GM21737 (cell line): ENCODE measurements around the gene KAZN.

ENCODE experiments used
- ATAC-seq: cut with Tn5 transposase; IDR thresholded peaks from one replicate; pipeline ENCODE4 v1.9.1; 2021; ENCODE audit warnings: mild to moderate bottlenecking, moderate library complexity; ENCODE audit not compliant: unreplicated experiment

The KAZN gene

DNA sequence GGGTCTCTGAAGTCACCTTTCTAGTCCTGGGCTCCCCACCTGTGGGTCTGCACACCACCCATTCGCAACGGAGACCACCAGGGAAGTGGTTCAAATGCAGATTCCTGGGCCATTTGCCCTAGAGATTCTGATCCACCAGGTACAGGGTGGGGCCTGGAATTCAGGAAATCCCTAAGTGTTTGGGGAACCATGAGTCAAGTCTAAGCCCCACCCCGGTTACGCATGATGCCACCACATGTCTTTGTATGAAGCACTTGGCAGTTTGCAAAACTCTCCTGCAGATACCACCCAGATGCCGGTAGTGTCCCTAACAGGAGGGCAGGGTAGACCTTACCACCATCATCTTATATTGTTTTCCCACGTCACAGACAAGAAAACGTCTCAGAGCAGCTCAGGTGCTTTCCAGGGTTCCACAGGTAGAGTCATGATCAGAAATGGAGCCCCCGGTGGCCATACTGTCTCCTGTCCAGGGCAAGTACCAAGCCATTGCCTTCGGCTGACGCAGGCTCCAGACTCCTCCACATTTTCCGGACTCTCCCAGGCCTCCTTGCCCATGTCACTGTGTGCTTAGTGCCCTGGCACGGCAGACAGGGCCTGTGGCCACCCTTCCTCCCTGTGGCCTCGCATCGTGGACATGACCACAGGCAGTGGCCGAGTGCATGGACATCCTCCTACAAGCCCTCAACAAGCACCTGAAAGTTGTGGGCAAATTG, 465.9 kb downstream of the KAZN start:
- ATAC-seq, result no peak

GRCh38 chr1:15065291-15065690, 466.8 kb downstream of the KAZN start:
- no peak for ATAC-seq

GRCh38 chr1:15065736-15066135, 467.3 kb downstream of the KAZN start:
- no peak for ATAC-seq

- ATAC-seq, result no peak
Measured at GRCh38 chr1:15066191-15066590, 467.7 kb downstream of the KAZN start.

DNA sequence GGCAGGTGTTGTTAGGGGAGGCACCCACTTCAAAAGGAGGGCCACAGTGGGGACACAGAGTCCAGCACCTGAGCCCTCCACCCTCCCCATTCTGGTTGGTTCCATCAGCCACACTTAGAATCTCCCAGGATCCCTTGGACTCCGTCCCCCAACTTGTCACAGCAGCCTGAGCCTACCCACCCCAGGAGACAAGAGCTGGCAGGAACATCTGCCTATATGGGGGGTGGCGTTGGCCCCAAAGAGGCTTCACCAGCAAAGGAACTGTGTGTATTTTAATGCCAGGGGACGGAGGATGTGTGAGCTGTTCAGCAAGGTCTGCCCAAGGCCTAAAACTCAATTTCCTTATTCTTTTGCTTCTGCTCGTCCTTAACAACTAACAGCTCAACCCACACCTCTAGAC, 468.7 kb downstream of the KAZN start:
- no peak for ATAC-seq

GRCh38 chr1:15068152-15068551, 469.7 kb downstream of the KAZN start:
- ATAC-seq, result no peak

DNA sequence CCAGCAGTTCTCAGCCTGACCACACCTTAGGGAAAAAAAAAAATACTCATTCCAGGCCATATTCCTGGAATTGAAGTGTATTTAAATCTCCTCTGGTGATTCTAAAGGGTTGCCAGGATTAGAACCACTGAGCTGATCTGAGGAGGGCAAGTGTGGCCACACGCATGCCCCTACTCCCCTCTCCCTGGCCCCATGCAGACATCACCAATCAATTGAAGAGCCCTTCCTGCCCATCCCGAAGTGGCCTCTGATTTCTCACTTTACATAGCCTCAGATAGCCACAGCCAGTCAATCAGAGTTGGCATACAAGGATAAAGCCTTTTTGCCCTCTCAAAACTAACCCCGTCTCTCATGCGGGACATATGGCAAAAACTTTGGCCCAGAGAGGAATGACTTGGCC, 470.5 kb downstream of the KAZN start:
- ATAC-seq, result no peak

GRCh38 chr1:15070145-15070748, 471.8 kb downstream of the KAZN start:
- ATAC-seq, result no peak

- no peak for ATAC-seq
Measured at GRCh38 chr1:15071936-15072335, 473.5 kb downstream of the KAZN start.

GRCh38 chr1:15073799-15074308, 475.4 kb downstream of the KAZN start:
- ATAC-seq, result no peak

- ATAC-seq, result no peak
Measured at GRCh38 chr1:15075175-15075574, 476.7 kb downstream of the KAZN start.

DNA sequence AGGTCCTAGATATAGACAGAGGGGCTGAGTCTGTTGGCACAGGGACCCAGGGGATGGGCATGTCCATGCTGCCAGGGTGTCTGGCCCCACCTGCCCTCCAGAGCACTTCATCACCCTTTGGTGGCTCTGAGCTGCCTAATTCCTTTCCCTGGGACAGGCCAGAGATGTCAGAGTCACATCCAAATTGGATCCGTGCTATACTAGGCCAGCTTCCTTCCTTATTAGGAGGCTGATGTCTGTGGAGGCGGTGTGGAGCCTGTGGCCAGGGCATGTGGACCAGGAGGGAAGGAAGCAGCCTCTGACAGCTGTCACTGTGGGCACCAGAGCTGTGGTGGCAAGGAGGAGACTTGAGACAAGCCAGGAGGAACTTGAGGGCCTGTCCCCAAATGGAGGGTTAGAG, 477.3 kb downstream of the KAZN start:
- no peak for ATAC-seq

DNA sequence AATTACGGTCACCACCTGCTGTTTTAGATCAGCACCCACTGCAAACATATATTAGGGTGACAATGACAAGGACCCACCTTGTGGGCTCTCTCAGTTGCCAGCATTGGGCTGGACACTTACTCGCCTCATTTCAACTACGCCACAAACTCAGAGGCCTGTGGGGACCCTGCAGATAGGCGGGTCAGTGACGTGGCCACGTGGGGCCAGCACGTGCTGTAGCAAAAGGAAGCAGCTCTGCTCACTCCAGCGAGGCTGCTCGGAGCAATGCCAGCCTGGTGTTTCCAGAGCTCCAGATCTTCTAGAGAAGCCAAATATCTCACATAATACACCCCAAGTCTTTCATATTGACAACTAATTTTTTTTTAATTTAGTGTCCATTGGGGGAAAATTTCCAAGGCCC, 478.3 kb downstream of the KAZN start:
- no peak for ATAC-seq

GRCh38 chr1:15077384-15077783, 478.9 kb downstream of the KAZN start:
- ATAC-seq, result no peak

- no peak for ATAC-seq
Measured at GRCh38 chr1:15080328-15081007, 482.0 kb downstream of the KAZN start.

DNA sequence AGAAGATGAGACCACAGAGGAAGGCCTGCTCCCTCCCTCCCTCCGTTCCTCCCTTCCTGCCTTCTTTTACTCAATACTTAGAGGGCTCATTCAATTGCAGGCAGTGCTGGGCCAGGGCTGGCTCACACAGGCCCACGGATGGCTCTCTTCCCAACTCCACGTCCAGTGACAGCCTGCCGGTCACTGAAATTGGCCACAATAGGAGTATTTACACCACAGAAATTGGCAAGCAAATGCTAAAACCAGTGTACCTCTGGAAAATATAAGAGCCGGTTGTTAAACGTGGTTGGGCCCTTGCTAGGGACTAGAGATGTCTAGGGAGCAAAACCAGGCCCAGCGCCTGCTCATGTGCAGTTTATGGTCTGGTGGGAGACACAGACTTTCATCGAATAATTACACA, 482.6 kb downstream of the KAZN start:
- no peak for ATAC-seq

DNA sequence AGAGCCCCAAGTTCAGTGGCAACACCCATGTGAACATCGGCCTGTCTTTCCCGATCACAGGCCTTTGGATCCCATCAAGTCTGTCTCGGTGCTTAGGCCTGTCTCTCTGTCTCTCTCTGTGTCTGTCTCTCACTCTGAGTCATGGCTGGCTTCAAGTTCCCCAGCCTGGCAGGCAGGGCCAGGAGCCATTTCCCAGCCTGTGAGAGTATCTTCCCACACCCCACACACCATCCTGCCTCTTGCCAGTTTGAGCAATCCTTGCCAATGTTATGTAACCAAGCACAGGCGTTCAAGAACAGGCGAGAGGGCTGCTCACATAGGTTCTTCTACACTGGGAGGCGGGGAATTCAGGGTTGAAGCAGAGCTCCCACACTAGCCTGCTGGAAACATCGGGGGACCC, 485.1 kb downstream of the KAZN start:
- ATAC-seq, result no peak

GRCh38 chr1:15088281-15088971, 489.9 kb downstream of the KAZN start:
- ATAC-seq, result no peak

- no peak for ATAC-seq
Measured at GRCh38 chr1:15089258-15089992, 490.9 kb downstream of the KAZN start.

GRCh38 chr1:15090373-15090772, 491.9 kb downstream of the KAZN start:
- ATAC-seq, result no peak

GRCh38 chr1:15094056-15094455, 495.6 kb downstream of the KAZN start:
- no peak for ATAC-seq
